GM12878 (cell line): Measurements from ENCODE around the gene ATG9B. TPM values are rescaled to one million over a fixed set of nuclear protein-coding genes. Genes with fewer than 3 reads are reported as not detected.

ENCODE experiments used
- BMI1 ChIP-seq: fragments of 450-650 bp; IDR thresholded peaks from 2 replicates; pipeline ENCODE4 v1.6.1; 2016; ENCODE audit warnings: mild to moderate bottlenecking, moderate library complexity, borderline replicate concordance
- FOS ChIP-seq: IDR thresholded peaks from 3 replicates; pipeline ENCODE4 v1.6.1; 2011; ENCODE audit warnings: borderline replicate concordance; ENCODE audit not compliant: insufficient read length; ENCODE audit errors: extremely low read depth
- FOXM1 ChIP-seq: IDR thresholded peaks from 2 replicates; pipeline ENCODE4 v1.6.1; 2012; ENCODE audit warnings: low read depth, mild to moderate bottlenecking, inconsistent platforms, low read length, moderate library complexity
- HSF1 ChIP-seq: fragments of 150-350 bp; IDR thresholded peaks from 2 replicates; pipeline ENCODE4 v1.6.1; 2014; ENCODE audit warnings: mild to moderate bottlenecking, low read depth, low read length
- SMC3 ChIP-seq: IDR thresholded peaks from 2 replicates; pipeline ENCODE4 v1.6.1; 2011; ENCODE audit warnings: low read length, improper control_type of control experiment, borderline replicate concordance
- ZNF592 ChIP-seq: fragments of 450-650 bp; IDR thresholded peaks from 2 replicates; pipeline ENCODE4 v1.6.1; 2017; ENCODE audit warnings: mild to moderate bottlenecking, moderate library complexity
- polyA plus RNA-seq, 11 experiments: library from polyadenylated mRNA; depleted of rRNA in 4 of 11; unstranded in 6 of 11; stranded (reverse) in 5 of 11; fragments of >200 nt; fragmentation: Nextera tagmentation in 4 of 11; fragmentation: Illumina TruSeq in 1 of 11; extraction: Ambion mirVana in 4 of 11; extraction: Trizol in 1 of 11; gene quantifications; 1 replicate in 1 of 11; 2 replicates in 10 of 11; pipeline versions ENCODE4 v1.2.1 to v1.2.3, GENCODE V29; 2011 to 2016; ENCODE audit warnings: inconsistent platforms in 2 of 11, missing spikeins in 2 of 11, low read depth in 1 of 11
- total RNA-seq, 4 experiments: library from RNA; depleted of rRNA in 3 of 4; stranded (reverse); fragments of >200 nt in 3 of 4; fragmentation: Illumina TruSeq in 1 of 4; extraction: Trizol in 1 of 4; gene quantifications; 2 replicates each; pipeline versions ENCODE4 v1.2.1 to v1.2.3, GENCODE V29; 2013 to 2021

The ATG9B gene
- total and polyA plus RNA-seq, 10 of the 15 experiments (the other 5 are each of a cell fraction or from before 2014, with no cell fraction given) = 0.01 to 0.83 (median 0.12) TPM; not detected in 2

GRCh38 chr7:151010307-151011096 is 13.8 kb downstream of the ATG9B start (continued):
- TF ChIP-seq HSF1 (no peak), SMC3 (no peak), ZNF592 (no peak), FOS (no peak), FOXM1 (no peak), BMI1 (no peak)
- TF ChIP-seq, all 136 proteins: peak for 0
